ENCODE data around the gene CD8A.

CD8A gene

DNA sequence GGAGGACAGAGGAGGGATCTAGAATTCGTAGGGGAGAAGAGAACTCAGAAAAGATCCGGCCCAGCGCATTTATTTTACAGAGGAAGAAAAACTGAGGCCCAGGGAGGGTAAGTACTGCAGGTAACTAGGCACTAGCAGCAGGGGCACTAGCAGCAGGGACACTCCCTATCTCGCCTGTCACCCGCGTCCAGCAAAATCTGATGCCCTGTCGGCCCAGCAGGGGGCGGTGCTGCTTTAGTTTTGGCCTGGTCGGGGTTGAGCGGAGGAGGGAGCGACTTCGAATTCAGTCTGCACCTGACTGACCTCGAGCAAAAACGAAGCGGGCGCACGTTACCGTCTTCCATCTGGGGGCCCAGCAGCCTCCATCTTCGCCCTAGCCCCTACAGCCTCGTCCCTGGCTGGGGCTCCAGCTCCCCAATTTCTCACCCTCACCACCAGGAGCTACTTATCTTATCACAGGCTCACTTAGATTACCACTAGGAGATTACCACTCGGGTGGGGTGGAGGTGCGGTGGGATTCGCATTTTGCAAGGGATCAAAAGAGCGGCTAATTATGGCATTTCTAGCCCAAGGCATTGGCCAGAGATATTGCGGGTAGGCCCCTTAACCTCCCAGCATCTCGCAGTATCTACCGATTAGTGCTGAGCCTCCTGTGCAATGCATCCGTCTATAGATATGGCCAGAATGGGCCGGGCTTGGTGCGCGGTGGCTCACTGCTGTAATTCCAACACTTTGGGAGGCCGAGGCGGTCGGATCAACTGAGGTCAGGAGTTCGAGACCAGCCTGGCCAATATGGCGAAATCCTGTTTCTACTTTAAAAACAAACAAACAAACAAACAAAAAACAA, 17.8 kb upstream of the CD8A start:
- DNase-seq: peak; percentile 46

DNA sequence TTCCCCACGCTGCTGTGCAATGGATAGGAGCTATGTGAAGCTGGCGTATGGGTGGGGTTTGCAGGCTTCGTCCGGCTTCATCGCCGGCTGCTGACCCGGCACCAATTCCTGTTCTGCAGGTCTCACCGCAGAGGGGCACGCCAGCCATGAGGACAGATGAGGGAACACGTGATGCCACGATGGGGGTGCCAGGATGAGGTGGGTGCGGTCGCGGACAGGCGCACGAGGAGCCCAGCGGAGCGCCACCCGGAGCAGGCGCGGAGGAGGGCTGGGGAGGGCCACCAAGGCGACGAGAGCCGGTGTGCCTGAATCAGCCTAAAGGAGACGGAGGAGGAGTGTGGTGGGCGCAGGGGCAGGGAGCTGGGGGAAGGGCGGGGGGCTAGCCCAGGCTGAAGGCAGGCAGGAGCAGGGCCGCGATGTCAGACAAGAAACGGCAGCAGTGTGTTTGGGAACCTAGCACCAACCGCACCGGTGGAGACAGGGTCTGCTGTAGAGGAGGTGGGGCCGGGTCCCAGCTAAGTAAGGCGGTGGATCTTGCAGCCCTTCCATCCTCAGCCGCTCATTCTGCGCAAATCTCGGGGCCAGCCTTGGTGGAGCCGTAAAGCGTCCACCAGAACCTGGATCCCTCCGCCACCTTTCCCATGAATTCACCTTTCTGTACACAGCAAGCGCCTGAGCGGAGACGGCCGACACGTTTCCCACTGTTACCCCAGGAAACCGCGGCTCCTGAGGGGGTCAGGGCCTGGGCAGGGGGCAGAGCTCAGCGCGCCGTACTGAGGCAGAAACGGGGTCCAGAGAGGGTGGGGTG, 17.0 kb upstream of the CD8A start:
- peak; percentile 7 for DNase-seq

DNA sequence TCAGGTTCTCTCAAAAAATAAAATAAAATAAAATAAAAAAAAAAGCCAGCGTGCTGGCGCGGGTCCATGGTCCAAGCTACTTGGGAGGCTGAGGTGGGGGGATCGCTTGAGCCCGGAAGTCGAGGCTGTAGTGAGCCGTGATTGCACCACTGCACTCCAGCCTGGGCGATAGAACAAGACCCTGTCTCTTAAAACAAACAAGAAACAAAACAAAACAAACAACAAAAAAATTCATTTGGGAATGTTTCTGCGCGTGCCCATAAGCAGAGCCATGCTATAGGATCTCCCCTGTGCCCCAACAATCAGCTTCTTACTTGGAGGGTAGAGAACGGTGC, 16.4 kb upstream of the CD8A start:
- no peak for DNase-seq

- no peak for DNase-seq
Measured at GRCh38 chr2:86806059-86806857, 15.5 kb upstream of the CD8A start.

GRCh38 chr2:86800856-86801567, 10.3 kb upstream of the CD8A start:
- no peak for DNase-seq

DNA sequence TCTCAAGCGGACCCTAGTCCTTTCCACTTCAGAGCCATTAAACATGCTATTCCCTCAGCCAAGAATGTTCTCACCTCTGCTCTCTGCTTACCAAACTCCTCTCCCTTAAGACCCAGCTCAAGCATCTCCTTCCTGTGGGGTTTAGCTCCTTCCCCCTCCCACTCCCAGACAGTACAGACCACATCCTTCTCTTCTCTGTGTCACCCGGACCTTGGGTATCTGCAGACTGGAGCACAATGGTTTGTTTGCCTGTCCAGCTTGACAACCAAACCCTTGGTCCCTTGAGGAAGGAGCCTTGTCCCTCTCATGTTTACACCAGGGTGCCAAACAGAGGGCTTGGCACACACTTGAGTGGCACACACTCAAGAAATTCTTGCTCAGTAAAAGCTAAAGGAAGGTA, 4.1 kb upstream of the CD8A start:
- DNase-seq: no peak

DNA sequence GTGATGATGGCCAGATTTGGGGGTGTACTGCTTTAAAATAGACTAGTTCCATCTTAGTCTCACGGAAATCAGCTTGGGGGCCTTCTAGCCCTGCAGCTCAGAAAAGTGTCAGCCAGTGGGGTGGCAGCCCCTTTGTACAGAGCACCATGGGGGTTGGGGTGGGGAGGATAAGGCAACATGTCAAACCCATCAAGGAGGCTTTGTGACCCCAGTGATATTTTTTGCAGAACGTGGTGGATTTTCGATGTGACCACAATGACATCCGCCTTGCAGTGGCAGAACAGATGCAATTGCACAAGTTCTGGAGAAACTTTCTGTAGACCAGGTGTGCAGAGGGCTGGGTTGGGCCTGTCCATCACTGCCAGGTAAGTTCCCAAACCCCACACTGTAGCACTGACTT, 3.0 kb upstream of the CD8A start:
- DNase-seq: no peak

DNA sequence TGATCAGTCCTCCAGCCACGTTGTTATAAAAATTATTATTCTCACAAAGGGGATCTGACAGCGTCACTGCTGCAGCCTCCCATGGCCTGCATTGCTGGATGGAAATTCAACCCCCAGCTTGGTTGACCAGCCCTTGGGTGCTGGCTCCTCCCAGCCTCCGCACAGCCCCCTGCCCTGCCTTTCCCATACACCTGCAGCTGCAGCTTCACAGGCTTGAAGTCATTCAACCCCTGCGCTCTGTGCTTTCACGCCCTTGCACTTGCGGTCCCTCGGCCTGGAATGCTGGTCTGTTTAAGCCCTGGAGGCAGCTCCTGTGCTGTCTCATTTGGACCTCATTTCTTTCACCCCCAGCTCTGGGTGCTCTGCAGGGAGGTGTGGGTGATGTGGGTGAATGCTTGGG, 860 bp upstream of the CD8A start:
- no peak for DNase-seq

DNA sequence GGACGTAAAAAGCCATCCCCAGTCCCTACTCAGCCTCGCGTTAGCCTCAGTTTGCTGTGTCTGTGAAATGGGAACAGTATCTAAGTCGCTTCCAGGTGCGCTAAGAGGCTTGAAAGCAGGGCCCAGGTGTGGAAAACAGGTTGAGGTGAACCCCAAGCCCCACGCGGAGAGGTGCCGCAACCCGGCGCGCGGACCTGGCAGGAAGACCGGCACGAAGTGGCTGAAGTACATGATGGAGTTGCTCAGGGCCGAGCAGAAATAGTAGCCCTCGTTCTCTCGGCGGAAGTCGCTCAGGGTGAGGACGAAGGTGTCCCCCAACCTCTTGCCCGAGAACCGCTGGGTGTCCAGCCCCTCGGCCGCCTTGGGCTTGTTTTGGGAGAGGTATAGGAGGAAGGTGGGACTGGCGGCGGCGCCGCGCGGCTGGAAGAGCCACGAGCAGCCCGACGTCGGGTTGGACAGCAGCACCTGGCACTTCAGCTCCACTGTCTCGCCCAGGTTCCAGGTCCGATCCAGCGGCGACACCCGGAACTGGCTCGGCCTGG, 508 bp downstream of the CD8A start:
- DNase-seq: no peak

- DNase-seq: no peak
Measured at GRCh38 chr2:86789687-86790133, 1.0 kb downstream of the CD8A start.

DNA sequence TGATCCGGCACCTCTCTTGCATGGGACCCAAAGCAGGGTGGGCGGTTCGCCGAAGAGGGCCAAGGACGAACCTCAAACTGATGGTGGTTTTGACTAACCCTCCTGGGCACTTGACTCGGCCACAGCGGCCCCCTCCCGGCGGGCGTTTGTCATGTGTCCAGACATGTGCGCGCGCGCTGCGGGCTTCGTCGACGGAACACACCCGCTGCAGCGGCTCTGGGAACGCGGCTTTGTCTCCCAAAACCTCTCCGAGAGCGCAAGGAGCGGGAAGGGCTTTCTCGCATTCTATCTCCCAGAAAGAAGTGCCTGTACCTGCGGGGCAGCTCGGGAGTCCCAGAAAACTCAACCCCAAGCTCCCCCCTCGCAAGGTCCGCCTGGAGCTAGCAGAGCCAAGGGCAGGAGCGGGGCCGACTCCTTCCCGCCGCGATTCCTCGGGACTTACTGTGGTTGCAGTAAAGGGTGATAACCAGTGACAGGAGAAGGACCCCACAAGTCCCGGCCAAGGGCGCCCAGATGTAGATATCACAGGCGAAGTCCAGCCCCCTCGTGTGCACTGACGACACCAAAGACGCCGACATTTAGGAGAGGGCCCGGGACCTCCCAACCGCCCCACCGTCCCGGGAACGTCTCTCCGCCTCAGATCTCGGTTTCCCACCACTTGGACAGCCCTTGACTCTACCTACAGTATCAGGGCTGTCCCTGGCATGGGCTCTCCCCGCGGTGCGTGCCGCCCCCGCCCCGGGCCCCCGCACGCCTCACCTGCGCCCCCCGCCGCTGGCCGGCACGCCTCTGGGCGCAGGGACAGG, 1.6 kb downstream of the CD8A start:
- DNase-seq: no peak

- no peak for DNase-seq
Measured at GRCh38 chr2:86788165-86788564, 2.5 kb downstream of the CD8A start.

DNA sequence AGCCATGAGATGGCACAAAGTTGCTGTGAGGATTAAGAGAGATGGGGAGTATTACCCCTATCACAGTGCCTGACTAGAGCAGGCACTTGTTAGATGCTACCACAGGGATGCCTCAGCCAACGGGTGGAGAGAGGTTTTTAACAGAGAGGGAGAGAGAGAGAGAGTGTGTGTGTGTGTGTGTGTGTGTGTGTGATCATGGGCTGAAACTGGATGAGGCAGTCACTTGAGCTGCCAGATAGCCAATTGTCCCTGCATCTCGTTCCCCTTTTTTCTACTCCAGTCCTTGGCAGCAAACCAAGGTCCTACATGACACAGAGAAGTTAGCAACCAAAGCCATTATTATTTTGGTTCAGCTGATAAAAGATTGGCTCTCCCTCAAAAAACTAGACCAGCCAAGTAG, 3.0 kb downstream of the CD8A start:
- DNase-seq: no peak

GRCh38 chr2:86786001-86786536, 4.6 kb downstream of the CD8A start:
- DNase-seq: no peak

- no peak for DNase-seq
Measured at GRCh38 chr2:86785456-86785855, 5.3 kb downstream of the CD8A start.

GRCh38 chr2:86783615-86784339, 6.9 kb downstream of the CD8A start:
- DNase-seq: no peak

- DNase-seq: no peak
Measured at GRCh38 chr2:86782748-86783147, 8.0 kb downstream of the CD8A start.

- no peak for DNase-seq
Measured at GRCh38 chr2:86781363-86781762, 9.3 kb downstream of the CD8A start.

- no peak for DNase-seq
Measured at GRCh38 chr2:86779971-86780370, 10.7 kb downstream of the CD8A start.

GRCh38 chr2:86778957-86779356, 11.8 kb downstream of the CD8A start:
- no peak for DNase-seq

- DNase-seq: no peak
Measured at GRCh38 chr2:86776532-86776931, 14.2 kb downstream of the CD8A start.

Data from NCI-H510A (cell line).